NCI-H2171 (cell line): ENCODE results near the gene VRK3.
"Not testable (repeated sequence)": the region's sequence is repeated elsewhere in the genome, so short reads cannot be mapped to it uniquely, and the experiment has no call there.

Experiments
- DNase-seq: peaks from one replicate; lab custom pipeline; 2025; lab: John Stamatoyannopoulos, UW

Gene VRK3

GRCh38 chr19:49954933-49955332 lies 70.2 kb downstream of the VRK3 start:
- DNase-seq: no peak

- no peak for DNase-seq
Observed at GRCh38 chr19:49954092-49954829, 70.9 kb downstream of the VRK3 start.

GRCh38 chr19:49953416-49953815 lies 71.8 kb downstream of the VRK3 start:
- no peak for DNase-seq

GRCh38 chr19:49952906-49953305 lies 72.3 kb downstream of the VRK3 start:
- DNase-seq: no peak

- no peak for DNase-seq
Observed at GRCh38 chr19:49952479-49952836, 72.7 kb downstream of the VRK3 start.

DNA sequence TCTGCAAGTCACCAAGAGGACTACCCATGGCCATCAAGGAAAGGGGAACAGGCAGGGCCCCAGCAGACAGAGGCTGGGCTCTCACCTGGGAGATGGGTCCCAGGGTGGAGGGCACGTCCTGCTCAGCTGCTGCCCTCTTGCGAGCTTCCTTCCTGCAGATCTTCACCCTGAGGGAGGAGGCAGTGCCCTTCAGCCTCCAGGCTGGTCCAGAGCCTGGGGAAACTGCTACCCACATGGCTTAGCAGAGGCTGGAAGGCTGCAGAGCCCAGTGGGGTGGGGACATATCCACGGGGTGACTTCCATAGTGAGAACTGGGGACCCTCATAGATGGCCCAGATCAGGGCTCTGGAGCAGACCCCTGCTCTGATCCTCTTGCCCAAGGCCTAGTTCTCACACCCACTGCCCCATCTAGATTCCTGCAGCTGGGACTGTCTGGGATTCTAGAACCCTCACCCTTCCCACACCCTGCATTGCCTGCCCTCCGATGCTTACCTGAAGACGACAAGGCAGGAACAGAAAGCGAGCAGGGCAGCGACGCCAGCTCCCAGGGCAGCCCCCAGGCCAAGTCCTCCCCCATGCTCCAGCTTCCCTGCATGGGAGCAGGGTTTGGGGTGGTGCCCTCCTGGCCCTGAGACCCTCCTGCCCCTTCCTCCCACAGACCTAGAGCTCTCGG lies 73.2 kb downstream of the VRK3 start:
- DNase-seq: no peak

DNA sequence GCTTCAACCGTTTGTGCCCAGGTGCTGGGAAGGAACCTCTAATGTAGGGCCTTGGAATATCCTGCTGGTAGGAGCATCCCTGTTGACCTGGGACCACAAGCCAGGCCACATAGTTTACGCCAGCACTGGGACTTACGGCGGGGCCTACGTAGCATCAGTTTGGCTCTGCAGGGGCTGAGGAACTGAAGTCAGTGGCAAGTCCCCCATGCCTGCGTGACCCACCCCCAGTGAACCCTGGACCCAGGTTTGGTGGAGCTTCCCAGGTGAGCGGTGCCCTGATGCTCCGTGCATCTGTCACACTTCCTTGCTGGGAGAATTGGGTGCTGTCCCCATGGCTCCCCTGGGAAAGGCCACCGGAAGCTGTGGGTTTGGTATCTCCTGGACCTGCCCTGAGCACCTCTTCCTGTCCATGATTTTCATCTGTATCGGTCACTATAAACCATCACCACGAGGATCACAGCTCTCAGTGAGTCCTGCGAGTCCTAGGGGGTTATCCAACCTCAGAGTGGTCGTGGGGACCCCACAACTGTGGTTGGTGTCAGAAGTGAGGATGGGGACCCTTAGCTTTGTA lies 74.1 kb downstream of the VRK3 start:
- no peak for DNase-seq

GRCh38 chr19:49950590-49950948 lies 74.6 kb downstream of the VRK3 start:
- DNase-seq: no peak

DNA sequence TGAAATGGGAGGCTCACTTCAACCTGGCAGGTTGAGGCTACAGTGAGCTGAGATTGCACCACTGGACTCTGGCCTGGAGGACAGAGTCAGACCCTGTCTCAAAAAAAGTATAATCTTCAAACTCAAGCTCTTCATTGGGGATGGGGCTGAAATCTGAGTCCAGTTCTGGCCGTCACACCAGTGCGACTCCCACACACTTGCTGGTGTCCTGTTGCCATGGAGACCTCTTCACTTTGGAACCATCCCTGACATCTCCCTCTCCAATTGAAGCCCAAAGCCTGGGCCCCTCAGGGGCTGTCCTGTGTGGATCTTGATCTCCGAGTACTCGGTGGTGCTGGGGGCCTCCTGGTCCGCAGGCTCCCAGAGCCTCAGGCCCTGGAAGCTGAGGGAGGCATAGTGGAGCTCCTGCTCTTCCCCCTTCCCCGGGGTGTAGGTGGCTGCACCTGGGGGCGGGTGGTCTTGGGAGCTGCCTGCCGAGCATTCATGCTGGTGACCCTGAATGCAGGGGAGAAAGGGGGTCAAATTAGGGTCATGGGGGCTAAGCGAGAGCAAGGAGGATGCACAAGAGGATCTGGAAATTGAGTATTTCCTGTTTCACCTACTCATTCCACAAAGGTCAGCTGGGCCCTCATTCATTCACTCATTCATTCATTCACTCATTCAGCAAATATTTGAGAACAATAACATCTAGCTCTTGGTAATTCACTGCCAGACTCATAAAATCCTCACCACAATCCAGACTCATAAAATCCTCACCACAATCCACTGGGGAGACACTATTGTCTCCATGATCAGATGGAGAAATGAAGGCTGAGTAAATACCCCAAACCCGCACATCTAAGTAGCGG lies 75.2 kb downstream of the VRK3 start:
- DNase-seq: no peak

DNA sequence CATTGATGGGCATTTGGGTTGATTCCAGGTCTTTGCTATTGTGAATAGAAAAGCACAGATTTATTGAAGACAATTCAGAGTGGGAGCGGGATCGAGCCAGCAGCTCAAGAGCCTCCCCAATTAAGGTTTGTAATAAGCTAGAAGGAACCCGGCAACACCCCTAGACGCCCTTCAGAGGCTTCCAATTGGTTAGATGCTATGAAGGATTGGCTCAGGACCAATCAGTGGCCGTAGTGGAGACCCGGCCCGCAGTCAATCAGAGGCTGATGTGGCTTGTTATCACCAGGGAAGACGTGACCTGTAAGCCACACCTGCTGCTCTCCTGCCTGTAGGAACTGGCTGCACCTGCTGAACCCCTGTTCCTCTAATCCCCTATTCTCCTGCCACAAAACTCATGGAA lies 78.8 kb downstream of the VRK3 start:
- DNase-seq: no peak

DNA sequence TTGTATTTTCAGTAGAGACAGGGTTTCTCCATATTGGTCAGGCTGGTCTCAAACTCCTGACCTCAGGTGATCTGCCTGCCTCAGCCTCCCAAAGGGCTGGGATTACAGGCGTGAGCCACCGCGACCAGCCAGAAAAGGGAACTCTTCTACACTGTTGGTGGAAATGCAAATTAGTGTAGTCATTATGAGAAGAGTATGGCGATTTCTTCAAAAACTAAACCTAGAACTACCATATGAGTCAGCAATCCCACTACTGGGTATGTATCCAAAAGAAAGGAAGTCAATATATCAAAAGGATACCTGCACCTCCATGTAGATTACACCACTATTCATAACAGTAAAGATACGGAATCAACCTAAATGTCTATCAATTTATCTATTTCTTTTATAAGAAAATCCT lies 80.6 kb downstream of the VRK3 start:
- not testable (repeated sequence) for DNase-seq

DNA sequence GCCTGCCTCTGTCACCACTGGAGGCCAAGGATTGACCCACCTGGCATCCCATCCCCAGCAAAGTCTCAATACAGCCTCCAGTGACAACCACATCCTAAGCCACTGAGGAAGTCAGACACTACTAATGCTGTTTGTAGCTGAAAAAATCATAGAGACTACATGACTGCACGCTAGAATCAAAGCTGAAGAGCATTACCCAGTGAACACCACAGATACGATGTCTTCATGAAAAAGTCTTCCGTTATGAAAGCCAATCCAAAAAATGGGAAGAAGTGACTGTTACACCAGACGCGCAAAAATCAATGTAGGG lies 84.7 kb downstream of the VRK3 start:
- DNase-seq: no peak

- DNase-seq: no peak
Observed at GRCh38 chr19:49939721-49940481, 85.3 kb downstream of the VRK3 start.

GRCh38 chr19:49938662-49939061 lies 86.5 kb downstream of the VRK3 start:
- DNase-seq: no peak

GRCh38 chr19:49937750-49938381 lies 87.3 kb downstream of the VRK3 start:
- peak; percentile 74 for DNase-seq

DNA sequence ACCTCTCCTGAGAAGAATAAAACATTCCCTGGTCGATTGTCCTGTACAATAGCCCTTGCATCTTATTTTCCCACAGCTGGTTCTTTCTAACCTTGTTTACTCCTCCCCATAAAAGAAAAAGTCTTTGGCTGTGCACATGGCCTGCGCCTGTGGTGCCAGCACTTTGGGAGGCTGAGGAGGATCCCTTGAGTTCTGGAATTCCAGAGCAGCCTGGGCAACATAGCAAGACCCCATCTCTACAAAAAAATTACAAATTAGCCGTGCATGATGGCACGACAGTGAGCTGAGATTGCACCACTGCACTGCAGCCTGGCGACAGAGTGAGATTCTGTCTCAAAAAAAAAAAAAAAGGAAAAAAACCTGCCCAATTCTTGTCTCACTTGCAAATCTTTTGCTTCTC lies 88.6 kb downstream of the VRK3 start:
- DNase-seq: no peak

- DNase-seq: no peak
Observed at GRCh38 chr19:49933643-49934042, 91.5 kb downstream of the VRK3 start.

DNA sequence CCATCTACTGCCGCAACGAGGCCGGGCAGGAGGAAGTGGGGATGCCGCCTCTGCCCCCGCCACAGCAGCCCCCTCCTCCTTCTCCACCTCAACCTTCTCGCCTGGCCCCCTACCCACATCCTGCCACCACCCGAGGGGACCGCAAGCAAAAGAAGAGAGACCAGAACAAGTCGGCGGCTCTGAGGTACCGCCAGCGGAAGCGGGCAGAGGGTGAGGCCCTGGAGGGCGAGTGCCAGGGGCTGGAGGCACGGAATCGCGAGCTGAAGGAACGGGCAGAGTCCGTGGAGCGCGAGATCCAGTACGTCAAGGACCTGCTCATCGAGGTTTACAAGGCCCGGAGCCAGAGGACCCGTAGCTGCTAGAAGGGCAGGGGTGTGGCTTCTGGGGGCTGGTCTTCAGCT lies 92.4 kb downstream of the VRK3 start:
- DNase-seq: no peak

GRCh38 chr19:49932041-49932451 lies 93.1 kb downstream of the VRK3 start:
- DNase-seq: no peak

GRCh38 chr19:49931293-49932040 lies 93.7 kb downstream of the VRK3 start:
- DNase-seq: no peak

DNA sequence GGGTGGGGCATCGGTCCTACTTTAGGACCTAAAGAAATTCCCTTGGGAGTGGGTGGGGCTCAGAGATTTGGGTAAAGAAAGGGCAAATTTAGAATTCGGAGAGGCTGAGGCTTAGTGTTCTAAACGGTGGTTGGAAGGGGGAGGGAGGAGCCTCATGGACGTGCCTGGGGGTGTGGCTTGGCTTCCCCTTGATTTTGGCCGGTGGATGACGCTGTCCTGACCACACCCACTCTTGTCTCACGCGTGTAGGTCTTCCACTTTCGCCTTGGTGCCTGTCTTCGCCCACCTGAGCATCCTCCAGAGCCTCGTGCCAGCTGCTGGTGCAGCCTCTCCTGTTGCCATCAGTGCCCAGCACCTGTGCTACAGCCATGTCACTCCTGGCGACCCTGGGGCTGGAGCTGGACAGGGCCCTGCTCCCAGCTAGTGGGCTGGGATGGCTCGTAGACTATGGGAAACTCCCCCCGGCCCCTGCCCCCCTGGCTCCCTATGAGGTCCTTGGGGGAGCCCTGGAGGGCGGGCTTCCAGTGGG lies 94.6 kb downstream of the VRK3 start:
- no peak for DNase-seq
